Liver (tissue), 9 donors: ENCODE data around the gene LYRM9. TPM values are rescaled to one million over a fixed set of nuclear protein-coding genes. Genes with fewer than 3 reads are reported as not detected.

Source experiments
- DNase-seq: peaks from one replicate; pipeline ENCODE4 v3.0.0-alpha.2; 2017; ENCODE audit warnings: low spot score
- H3K27ac ChIP-seq, 2 donors: one replicate each; pipeline ENCODE4 v1.7.0; 2013; ENCODE audit warnings: inconsistent platforms in 2 of 2, low read length in 2 of 2, control low read depth in 1 of 2, low read depth in 1 of 2, mild to moderate bottlenecking in 1 of 2
- H3K27me3 ChIP-seq, 4 donors: one replicate each; pipeline versions ENCODE4 v1.6.1 to v1.7.0; 2013; ENCODE audit warnings: low read length in 3 of 4, inconsistent platforms in 1 of 4, mild to moderate bottlenecking in 1 of 4, moderate library complexity in 1 of 4; ENCODE audit not compliant: control insufficient read depth in 4 of 4, insufficient read depth in 4 of 4
- H3K36me3 ChIP-seq, 4 donors: one replicate each; pipeline versions ENCODE4 v1.6.1 to v1.7.0; 2013; ENCODE audit warnings: low read length in 3 of 4, mild to moderate bottlenecking in 3 of 4, low read depth in 1 of 4, moderate library complexity in 1 of 4; ENCODE audit not compliant: control insufficient read depth in 4 of 4, insufficient read depth in 3 of 4
- H3K4me1 ChIP-seq, 4 donors: one replicate each; pipeline versions ENCODE4 v1.6.1 to v1.7.0; 2013; ENCODE audit warnings: low read length in 3 of 4, mild to moderate bottlenecking in 3 of 4, moderate library complexity in 1 of 4; ENCODE audit not compliant: control insufficient read depth in 4 of 4, insufficient read depth in 4 of 4
- H3K4me3 ChIP-seq, 3 donors: one replicate each; pipeline versions ENCODE4 v1.6.1 to v1.7.0; 2013; ENCODE audit warnings: low read length in 3 of 3, control low read depth in 1 of 3, low read depth in 1 of 3, mild to moderate bottlenecking in 1 of 3
- H3K9ac ChIP-seq, 2 donors: one replicate each; pipeline ENCODE4 v1.7.0; 2013; ENCODE audit warnings: low read length in 2 of 2, mild to moderate bottlenecking in 2 of 2, moderate library complexity in 2 of 2, control low read depth in 1 of 2, low read depth in 1 of 2
- H3K9me3 ChIP-seq, 4 donors: one replicate each; pipeline versions ENCODE4 v1.6.1 to v1.7.0; 2013; ENCODE audit warnings: low read length in 3 of 4; ENCODE audit not compliant: control insufficient read depth in 4 of 4
- CTCF ChIP-seq: fragments of 150-350 bp; IDR thresholded peaks from 2 replicates; pipeline ENCODE4 v1.5.1; 2017; ENCODE audit warnings: improper control_type of control experiment, low read depth, low read length; ENCODE audit not compliant: missing input control
- FOXA1 ChIP-seq: IDR thresholded peaks from 2 replicates; pipeline ENCODE4 v1.6.1; 2016; ENCODE audit warnings: antibody characterized with exemption
- FOXA2 ChIP-seq: IDR thresholded peaks from 2 replicates; pipeline ENCODE4 v1.6.1; 2016; ENCODE audit warnings: antibody characterized with exemption
- GABPA ChIP-seq, 2 donors: IDR thresholded peaks in 1 of 2; conservative IDR thresholded peaks in 1 of 2; 2 replicates each; pipeline ENCODE4 v1.6.1; 2016; ENCODE audit warnings: antibody characterized with exemption in 2 of 2, mild to moderate bottlenecking in 1 of 2, moderate library complexity in 1 of 2
- HNF4A ChIP-seq, 2 donors: conservative IDR thresholded peaks; 2 replicates each; pipeline ENCODE4 v1.6.1; 2016; ENCODE audit warnings: antibody characterized with exemption in 2 of 2, mild to moderate bottlenecking in 2 of 2
- HNF4G ChIP-seq: IDR thresholded peaks from 2 replicates; pipeline ENCODE4 v1.6.1; 2016; ENCODE audit warnings: antibody characterized with exemption
- JUND ChIP-seq, 2 donors: IDR thresholded peaks; 2 replicates each; pipeline ENCODE4 v1.6.1; 2016; ENCODE audit warnings: antibody characterized with exemption in 2 of 2
- MAX ChIP-seq: IDR thresholded peaks from 2 replicates; pipeline ENCODE4 v1.6.1; 2016; ENCODE audit warnings: antibody characterized with exemption
- NR2F2 ChIP-seq: IDR thresholded peaks from 2 replicates; pipeline ENCODE4 v1.6.1; 2016; ENCODE audit warnings: antibody characterized with exemption
- RAD21 ChIP-seq, 2 donors: IDR thresholded peaks; 2 replicates each; pipeline ENCODE4 v1.6.1; 2016; ENCODE audit warnings: antibody characterized with exemption in 2 of 2, mild to moderate bottlenecking in 2 of 2
- RXRA ChIP-seq, 2 donors: IDR thresholded peaks; 2 replicates each; pipeline ENCODE4 v1.6.1; 2017 to 2018; ENCODE audit warnings: antibody characterized with exemption in 2 of 2, mild to moderate bottlenecking in 1 of 2
- SP1 ChIP-seq: IDR thresholded peaks from 2 replicates; pipeline ENCODE4 v1.6.1; 2018; ENCODE audit warnings: antibody characterized with exemption, mild to moderate bottlenecking
- YY1 ChIP-seq: IDR thresholded peaks from 2 replicates; pipeline ENCODE4 v1.6.1; 2016; ENCODE audit warnings: antibody characterized with exemption, mild to moderate bottlenecking
- WGBS: extraction: QIAGEN DNeasy Blood & Tissue Kit; methylation state at CpG from one replicate; pipeline ENCODE4 v1.1.7; 2013; 5-methylcytosine and 5-hydroxymethylcytosine counted together
- polyA plus RNA-seq, 2 donors: library from polyadenylated mRNA; stranded (reverse) in 1 of 2; unstranded in 1 of 2; fragments of 200-250 nt in 1 of 2; fragments of >200 nt in 1 of 2; fragmentation: Nextera tagmentation in 1 of 2; extraction: Ambion mirVana in 1 of 2; gene quantifications; one replicate each; pipeline versions ENCODE4 v1.2.1 to v1.2.3, GENCODE V29; 2013 to 2015
- total RNA-seq, 2 donors: library from RNA; depleted of rRNA; stranded (reverse); fragments of >200 nt; gene quantifications; one replicate each; pipeline ENCODE4 v1.2.3, GENCODE V29; 2014
- TF ChIP-seq, protein P1 (sequence below): IDR thresholded peaks from 2 replicates; pipeline ENCODE4 v1.6.1; 2016; ENCODE audit warnings: antibody characterized with exemption
- TF ChIP-seq, protein P2 (sequence below): IDR thresholded peaks from 2 replicates; pipeline ENCODE4 v1.6.1; 2016; ENCODE audit warnings: antibody characterized with exemption, mild to moderate bottlenecking
- TF ChIP-seq, protein P3 (sequence below): IDR thresholded peaks from 2 replicates; pipeline ENCODE4 v1.6.1; 2016; ENCODE audit warnings: antibody characterized with exemption
- donor health status: healthy.
- donor health status: healthy.
- donor health status: healthy.
- donor health status: healthy.
- donor health status: healthy.

LYRM9 gene
- total and polyA plus RNA-seq, 4 donors, result 3.8 to 4.4 (median 4.1) TPM

DNA sequence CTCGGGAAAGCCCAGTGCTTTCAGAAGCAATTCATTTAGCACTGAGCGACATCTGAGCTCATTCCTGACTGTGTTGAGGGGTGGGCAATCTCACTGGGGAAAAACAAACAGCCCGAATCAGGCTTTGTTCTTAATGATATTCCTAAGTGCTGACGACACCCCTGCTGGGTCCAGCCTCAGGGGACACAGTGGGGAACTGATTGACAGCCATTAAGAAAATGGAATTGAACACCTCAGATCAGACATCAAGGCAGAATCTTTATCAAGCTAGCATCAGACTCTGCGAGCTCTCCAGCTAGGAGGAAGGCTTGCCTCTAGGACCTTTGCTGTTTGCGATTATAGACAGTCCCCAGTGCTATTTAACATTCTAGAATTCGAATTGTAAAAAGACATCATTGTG is 22.5 kb upstream of the LYRM9 start (continued):
- TF ChIP-seq, protein P1, sequence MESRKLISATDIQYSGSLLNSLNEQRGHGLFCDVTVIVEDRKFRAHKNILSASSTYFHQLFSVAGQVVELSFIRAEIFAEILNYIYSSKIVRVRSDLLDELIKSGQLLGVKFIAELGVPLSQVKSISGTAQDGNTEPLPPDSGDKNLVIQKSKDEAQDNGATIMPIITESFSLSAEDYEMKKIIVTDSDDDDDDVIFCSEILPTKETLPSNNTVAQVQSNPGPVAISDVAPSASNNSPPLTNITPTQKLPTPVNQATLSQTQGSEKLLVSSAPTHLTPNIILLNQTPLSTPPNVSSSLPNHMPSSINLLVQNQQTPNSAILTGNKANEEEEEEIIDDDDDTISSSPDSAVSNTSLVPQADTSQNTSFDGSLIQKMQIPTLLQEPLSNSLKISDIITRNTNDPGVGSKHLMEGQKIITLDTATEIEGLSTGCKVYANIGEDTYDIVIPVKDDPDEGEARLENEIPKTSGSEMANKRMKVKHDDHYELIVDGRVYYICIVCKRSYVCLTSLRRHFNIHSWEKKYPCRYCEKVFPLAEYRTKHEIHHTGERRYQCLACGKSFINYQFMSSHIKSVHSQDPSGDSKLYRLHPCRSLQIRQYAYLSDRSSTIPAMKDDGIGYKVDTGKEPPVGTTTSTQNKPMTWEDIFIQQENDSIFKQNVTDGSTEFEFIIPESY, result no peak

GRCh38 chr17:27914382-27914781 is 21.2 kb upstream of the LYRM9 start:
- TF ChIP-seq FOXA2 (no peak), JUND (IDR thresholded peaks at IDR 0.05) (no peak), FOXA1 (no peak), RAD21 (IDR thresholded peaks at IDR 0.05) (no peak), MAX (no peak), SP1 (no peak), YY1 (no peak), GABPA (IDR thresholded peaks at IDR 0.05 in 1 of 2, conservative IDR thresholded peaks at IDR 0.05 in 1 of 2) (no peak)
- TF ChIP-seq, protein P2, sequence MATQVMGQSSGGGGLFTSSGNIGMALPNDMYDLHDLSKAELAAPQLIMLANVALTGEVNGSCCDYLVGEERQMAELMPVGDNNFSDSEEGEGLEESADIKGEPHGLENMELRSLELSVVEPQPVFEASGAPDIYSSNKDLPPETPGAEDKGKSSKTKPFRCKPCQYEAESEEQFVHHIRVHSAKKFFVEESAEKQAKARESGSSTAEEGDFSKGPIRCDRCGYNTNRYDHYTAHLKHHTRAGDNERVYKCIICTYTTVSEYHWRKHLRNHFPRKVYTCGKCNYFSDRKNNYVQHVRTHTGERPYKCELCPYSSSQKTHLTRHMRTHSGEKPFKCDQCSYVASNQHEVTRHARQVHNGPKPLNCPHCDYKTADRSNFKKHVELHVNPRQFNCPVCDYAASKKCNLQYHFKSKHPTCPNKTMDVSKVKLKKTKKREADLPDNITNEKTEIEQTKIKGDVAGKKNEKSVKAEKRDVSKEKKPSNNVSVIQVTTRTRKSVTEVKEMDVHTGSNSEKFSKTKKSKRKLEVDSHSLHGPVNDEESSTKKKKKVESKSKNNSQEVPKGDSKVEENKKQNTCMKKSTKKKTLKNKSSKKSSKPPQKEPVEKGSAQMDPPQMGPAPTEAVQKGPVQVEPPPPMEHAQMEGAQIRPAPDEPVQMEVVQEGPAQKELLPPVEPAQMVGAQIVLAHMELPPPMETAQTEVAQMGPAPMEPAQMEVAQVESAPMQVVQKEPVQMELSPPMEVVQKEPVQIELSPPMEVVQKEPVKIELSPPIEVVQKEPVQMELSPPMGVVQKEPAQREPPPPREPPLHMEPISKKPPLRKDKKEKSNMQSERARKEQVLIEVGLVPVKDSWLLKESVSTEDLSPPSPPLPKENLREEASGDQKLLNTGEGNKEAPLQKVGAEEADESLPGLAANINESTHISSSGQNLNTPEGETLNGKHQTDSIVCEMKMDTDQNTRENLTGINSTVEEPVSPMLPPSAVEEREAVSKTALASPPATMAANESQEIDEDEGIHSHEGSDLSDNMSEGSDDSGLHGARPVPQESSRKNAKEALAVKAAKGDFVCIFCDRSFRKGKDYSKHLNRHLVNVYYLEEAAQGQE, result no peak
- Histone ChIP-seq H3K27ac (no peak overlapping the region), H3K27me3 (no peaks in the 10 kb centered on the region), H3K4me1 (peaks cover 0 to 8% (median 2%) of the 10 kb centered on the region in 4 donors), H3K4me3 (no peak overlapping the region), H3K9ac (no peak overlapping the region), H3K36me3 (no peaks in the 10 kb centered on the region), H3K9me3 (no peaks in the 10 kb centered on the region)
- DNase-seq, result no peak
- 84% methylated on average over 7 of the region's 7 CpGs for WGBS

GRCh38 chr17:27912964-27913363 is 19.8 kb upstream of the LYRM9 start:
- no peak for DNase-seq
- no peak overlapping the region for H3K27ac ChIP-seq
- TF ChIP-seq CTCF (no peak), RXRA (IDR thresholded peaks at IDR 0.05) (no peak), NR2F2 (no peak), HNF4A (conservative IDR thresholded peaks at IDR 0.05) (no peak), FOXA1 (no peak), HNF4G (no peak), FOXA2 (no peak), MAX (no peak), YY1 (no peak)
- TF ChIP-seq, protein P2, result no peak
- TF ChIP-seq, protein P1, result no peak
- TF ChIP-seq, protein P3, sequence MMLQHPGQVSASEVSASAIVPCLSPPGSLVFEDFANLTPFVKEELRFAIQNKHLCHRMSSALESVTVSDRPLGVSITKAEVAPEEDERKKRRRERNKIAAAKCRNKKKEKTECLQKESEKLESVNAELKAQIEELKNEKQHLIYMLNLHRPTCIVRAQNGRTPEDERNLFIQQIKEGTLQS, result no peak
- H3K36me3 ChIP-seq, result no peaks in the 10 kb centered on the region
- H3K27me3 ChIP-seq, result no peaks in the 10 kb centered on the region
- no peaks in the 10 kb centered on the region for H3K4me1 ChIP-seq
- no peak overlapping the region for H3K9ac ChIP-seq
- WGBS, result 87% methylated on average over 2 of the region's 2 CpGs
- H3K4me3 ChIP-seq, result no peak overlapping the region
- no peaks in the 10 kb centered on the region for H3K9me3 ChIP-seq
